Measurements from ENCODE around the gene MLKL. TPM values are rescaled to one million over a fixed set of nuclear protein-coding genes. Genes with fewer than 3 reads are reported as not detected.

MLKL gene
- total RNA-seq (3.5 TPM), polyA plus RNA-seq (ENCODE audit: insufficient read depth in 1 of 8, insufficient read length in 8 of 8, low replicate concordance in 1 of 8) (1 to 10 TPM; 2.0 to 3.8 (median 2.5) TPM)
- long read RNA-seq, donor 1 = 0 reads
- long read RNA-seq, donor 2 = 0 reads
- long read RNA-seq, donor 3, partial matches to known transcripts = 0 of 1 reads
- long read RNA-seq, donor 3, other reads (novel, unspliced or antisense) = 0 of 1 reads
- long read RNA-seq, donor 4 = 0 reads
- long read RNA-seq, donor 5 = 0 reads
- long read RNA-seq, donor 6 = 0 reads
- long read RNA-seq, donor 7 = 0 reads
- long read RNA-seq, donor 8 = 0 reads
- long read RNA-seq, donor 9 = 0 reads
- long read RNA-seq, donor 10 = 0 reads
- long read RNA-seq, donor 11, partial matches to known transcripts = 0 of 2 reads
- long read RNA-seq, donor 11, other reads (novel, unspliced or antisense) = 0 of 2 reads

DNA sequence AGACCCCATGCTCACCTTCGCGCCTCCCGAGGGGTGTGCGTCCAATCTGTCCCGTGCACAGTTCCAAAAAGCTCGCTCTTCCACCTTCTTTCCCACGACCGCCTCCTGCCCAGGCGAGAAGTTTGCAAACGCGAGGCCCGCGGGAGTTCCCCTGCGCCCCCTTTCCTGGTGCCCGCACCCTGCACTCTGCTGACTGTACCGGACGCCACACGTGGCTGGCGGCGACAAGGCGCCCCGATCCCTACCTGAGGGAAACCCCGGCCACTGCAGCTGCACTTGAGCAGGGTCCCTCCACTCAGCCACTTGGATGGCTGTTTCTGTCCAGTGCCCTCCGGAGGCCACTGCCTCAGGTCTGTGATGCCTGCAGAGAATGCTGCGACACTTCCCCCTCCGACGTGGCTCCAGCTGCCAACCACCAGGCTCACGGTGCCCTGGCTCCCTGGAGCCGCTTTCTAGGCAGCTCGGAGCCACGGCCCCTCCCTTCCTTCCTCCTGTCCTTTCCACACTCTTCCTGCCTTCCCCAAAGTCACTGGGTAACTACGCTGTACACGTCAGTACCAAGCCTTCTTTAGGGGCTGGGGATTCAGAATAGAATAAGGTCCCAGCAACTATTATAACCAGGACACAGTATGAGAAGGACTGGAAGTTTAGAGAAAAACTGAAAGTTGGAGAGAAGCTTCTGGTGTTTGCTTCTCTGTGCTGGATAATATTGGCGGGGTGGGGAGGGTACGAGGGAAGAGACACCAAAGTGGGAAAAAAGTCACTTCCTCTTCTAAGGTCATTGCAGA lies at the start of gene MLKL:
MLKL (minus strand) TSS at position 425 of the 788 bp plus-strand sequence. CDS start 5,105 bp downstream, outside the sequence.
- Histone ChIP-seq H3K4me3 (ENCODE audit: low read length) (peak within 1 kb of the TSS; percentile 67), H3K27ac (ENCODE audit: low read length) (peak within 1 kb of the TSS; percentile 77), H3K36me3 (ENCODE audit: control insufficient read depth, insufficient read depth, low read length) (no peaks in the 10 kb centered on the region), H3K9me3 (replicated peaks; ENCODE audit: control insufficient read depth, low read depth, low read length) (no peaks in the 10 kb centered on the region), H3K4me1 (ENCODE audit: control insufficient read depth, insufficient read depth, low read length) (peaks cover 11% of the 10 kb centered on the region), H3K27me3 (ENCODE audit: control insufficient read depth, insufficient read depth, low read length) (peaks cover 17% of the 10 kb centered on the region)
- DNase-seq = peak; percentile 72
- WGBS (ENCODE audit: insufficient coverage) = 3% methylated on average over 32 of the region's 35 CpGs

- H3K4me3 ChIP-seq (ENCODE audit: low read length) = no peak overlapping the region
- H3K4me1 ChIP-seq (ENCODE audit: control insufficient read depth, insufficient read depth, low read length) = no peaks in the 10 kb centered on the region
- no peaks in the 10 kb centered on the region for H3K36me3 ChIP-seq (ENCODE audit: control insufficient read depth, insufficient read depth, low read length)
- 39% methylated on average over 10 of the region's 20 CpGs for WGBS (ENCODE audit: insufficient coverage)
- H3K27me3 ChIP-seq (ENCODE audit: control insufficient read depth, insufficient read depth, low read length) = peaks cover 5% of the 10 kb centered on the region
- H3K9me3 ChIP-seq (replicated peaks; ENCODE audit: control insufficient read depth, low read depth, low read length) = no peaks in the 10 kb centered on the region
- DNase-seq = no peak
- H3K27ac ChIP-seq (ENCODE audit: low read length) = no peak overlapping the region
Measured at GRCh38 chr16:74749291-74750055, 48.8 kb upstream of the MLKL start.

GRCh38 chr16:74748616-74749026 lies 48.0 kb upstream of the MLKL start:
- DNase-seq = no peak
- H3K36me3 ChIP-seq (ENCODE audit: control insufficient read depth, insufficient read depth, low read length) = no peaks in the 10 kb centered on the region
- peaks cover 6% of the 10 kb centered on the region for H3K27me3 ChIP-seq (ENCODE audit: control insufficient read depth, insufficient read depth, low read length)
- WGBS (ENCODE audit: insufficient coverage) = 80% methylated on average over 13 of the region's 19 CpGs
- no peak overlapping the region for H3K27ac ChIP-seq (ENCODE audit: low read length)
- no peaks in the 10 kb centered on the region for H3K9me3 ChIP-seq (replicated peaks; ENCODE audit: control insufficient read depth, low read depth, low read length)
- H3K4me1 ChIP-seq (ENCODE audit: control insufficient read depth, insufficient read depth, low read length) = no peaks in the 10 kb centered on the region
- no peak overlapping the region for H3K4me3 ChIP-seq (ENCODE audit: low read length)

DNA sequence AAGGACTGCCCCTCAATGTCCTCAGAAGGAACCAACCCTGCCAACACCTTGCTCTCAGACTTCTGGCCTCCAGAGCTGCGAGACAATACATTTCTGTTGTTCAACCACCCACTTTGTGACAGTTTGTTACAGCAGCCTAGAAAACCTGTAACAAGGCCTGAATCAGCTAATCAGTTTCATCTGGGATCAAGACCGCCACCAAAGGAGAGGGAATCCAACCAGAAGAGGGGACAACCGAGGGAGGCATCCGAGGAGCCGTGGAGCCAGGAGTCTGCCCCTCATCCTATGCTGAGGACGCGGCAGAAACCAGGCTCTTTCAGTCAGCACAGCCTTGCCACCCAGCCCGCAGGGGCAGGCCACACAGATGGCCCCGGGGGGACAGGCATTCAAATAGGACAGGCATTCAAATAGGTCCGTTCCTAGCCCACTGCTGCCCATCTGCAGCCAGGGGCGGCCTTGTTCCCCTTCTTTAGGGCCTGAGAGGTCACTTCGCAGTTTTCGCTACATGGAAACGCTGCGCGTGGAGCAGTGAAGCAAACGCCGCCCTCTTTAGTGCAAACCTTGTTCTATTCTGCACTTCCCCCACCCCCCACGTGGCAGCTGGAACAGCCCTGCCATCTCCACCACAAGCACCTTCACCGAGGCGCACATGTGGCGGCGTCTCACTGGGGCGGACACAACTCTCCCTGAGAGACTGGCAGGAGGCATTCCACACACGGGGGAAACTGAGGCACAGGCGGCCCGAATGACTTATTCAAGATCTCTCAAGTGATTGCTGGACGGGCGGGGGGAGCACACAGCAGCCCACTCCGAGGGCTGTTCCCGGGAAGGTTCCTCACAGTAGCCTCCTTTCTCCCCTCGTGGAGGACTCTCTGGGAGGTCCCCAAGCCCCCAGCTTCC lies 47.3 kb upstream of the MLKL start:
- no peaks in the 10 kb centered on the region for H3K36me3 ChIP-seq (ENCODE audit: control insufficient read depth, insufficient read depth, low read length)
- H3K27ac ChIP-seq (ENCODE audit: low read length) = no peak overlapping the region
- DNase-seq = no peak
- no peaks in the 10 kb centered on the region for H3K4me1 ChIP-seq (ENCODE audit: control insufficient read depth, insufficient read depth, low read length)
- H3K9me3 ChIP-seq (replicated peaks; ENCODE audit: control insufficient read depth, low read depth, low read length) = no peaks in the 10 kb centered on the region
- peaks cover 7% of the 10 kb centered on the region for H3K27me3 ChIP-seq (ENCODE audit: control insufficient read depth, insufficient read depth, low read length)
- H3K4me3 ChIP-seq (ENCODE audit: low read length) = no peak overlapping the region
- 76% methylated on average over 30 of the region's 32 CpGs for WGBS (ENCODE audit: insufficient coverage)

GRCh38 chr16:74745926-74746325 lies 45.3 kb upstream of the MLKL start:
- 75% methylated on average over 6 of the region's 7 CpGs for WGBS (ENCODE audit: insufficient coverage)
- Histone ChIP-seq H3K27ac (ENCODE audit: low read length) (no peak overlapping the region), H3K9me3 (replicated peaks; ENCODE audit: control insufficient read depth, low read depth, low read length) (no peaks in the 10 kb centered on the region), H3K27me3 (ENCODE audit: control insufficient read depth, insufficient read depth, low read length) (peaks cover 5% of the 10 kb centered on the region), H3K4me1 (ENCODE audit: control insufficient read depth, insufficient read depth, low read length) (no peaks in the 10 kb centered on the region), H3K4me3 (ENCODE audit: low read length) (no peak overlapping the region), H3K36me3 (ENCODE audit: control insufficient read depth, insufficient read depth, low read length) (no peaks in the 10 kb centered on the region)
- DNase-seq = no peak

DNA sequence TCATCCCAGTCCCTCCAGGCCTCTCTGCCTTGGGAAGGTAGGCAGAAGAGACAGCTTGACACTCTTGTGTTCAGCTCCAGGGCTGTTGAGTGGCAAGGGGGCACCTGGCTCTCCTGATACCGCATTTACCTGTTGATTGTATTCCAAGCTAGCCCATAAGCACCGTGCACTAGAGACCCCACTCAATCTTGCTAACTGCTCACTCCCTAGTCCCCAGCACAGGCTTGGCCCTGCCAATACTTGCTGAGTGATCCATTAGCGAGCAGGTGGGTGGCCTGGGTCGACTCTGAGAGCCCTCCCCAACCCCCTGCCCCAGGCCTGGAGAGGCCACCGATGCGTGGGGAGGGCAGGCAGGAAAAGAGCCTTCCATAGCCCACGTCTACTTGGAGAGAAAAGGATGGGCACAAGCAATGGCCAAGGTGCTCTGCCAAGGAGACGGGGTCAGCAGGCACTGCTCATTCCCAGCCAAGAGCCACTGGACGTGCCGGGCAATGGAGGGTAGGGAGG lies 44.5 kb upstream of the MLKL start:
- DNase-seq = no peak
- Histone ChIP-seq H3K4me3 (ENCODE audit: low read length) (no peak overlapping the region), H3K9me3 (replicated peaks; ENCODE audit: control insufficient read depth, low read depth, low read length) (no peaks in the 10 kb centered on the region), H3K27me3 (ENCODE audit: control insufficient read depth, insufficient read depth, low read length) (peaks cover 5% of the 10 kb centered on the region), H3K27ac (ENCODE audit: low read length) (no peak overlapping the region), H3K36me3 (ENCODE audit: control insufficient read depth, insufficient read depth, low read length) (no peaks in the 10 kb centered on the region), H3K4me1 (ENCODE audit: control insufficient read depth, insufficient read depth, low read length) (no peaks in the 10 kb centered on the region)
- WGBS (ENCODE audit: insufficient coverage) = 76% methylated on average over 5 of the region's 10 CpGs

GRCh38 chr16:74744566-74744965 lies 43.9 kb upstream of the MLKL start:
- no peaks in the 10 kb centered on the region for H3K36me3 ChIP-seq (ENCODE audit: control insufficient read depth, insufficient read depth, low read length)
- no peak overlapping the region for H3K4me3 ChIP-seq (ENCODE audit: low read length)
- no peak for DNase-seq
- WGBS (ENCODE audit: insufficient coverage) = 100% methylated on average over 2 of the region's 4 CpGs
- H3K4me1 ChIP-seq (ENCODE audit: control insufficient read depth, insufficient read depth, low read length) = no peaks in the 10 kb centered on the region
- no peaks in the 10 kb centered on the region for H3K9me3 ChIP-seq (replicated peaks; ENCODE audit: control insufficient read depth, low read depth, low read length)
- H3K27me3 ChIP-seq (ENCODE audit: control insufficient read depth, insufficient read depth, low read length) = peaks cover 2% of the 10 kb centered on the region
- no peak overlapping the region for H3K27ac ChIP-seq (ENCODE audit: low read length)

DNA sequence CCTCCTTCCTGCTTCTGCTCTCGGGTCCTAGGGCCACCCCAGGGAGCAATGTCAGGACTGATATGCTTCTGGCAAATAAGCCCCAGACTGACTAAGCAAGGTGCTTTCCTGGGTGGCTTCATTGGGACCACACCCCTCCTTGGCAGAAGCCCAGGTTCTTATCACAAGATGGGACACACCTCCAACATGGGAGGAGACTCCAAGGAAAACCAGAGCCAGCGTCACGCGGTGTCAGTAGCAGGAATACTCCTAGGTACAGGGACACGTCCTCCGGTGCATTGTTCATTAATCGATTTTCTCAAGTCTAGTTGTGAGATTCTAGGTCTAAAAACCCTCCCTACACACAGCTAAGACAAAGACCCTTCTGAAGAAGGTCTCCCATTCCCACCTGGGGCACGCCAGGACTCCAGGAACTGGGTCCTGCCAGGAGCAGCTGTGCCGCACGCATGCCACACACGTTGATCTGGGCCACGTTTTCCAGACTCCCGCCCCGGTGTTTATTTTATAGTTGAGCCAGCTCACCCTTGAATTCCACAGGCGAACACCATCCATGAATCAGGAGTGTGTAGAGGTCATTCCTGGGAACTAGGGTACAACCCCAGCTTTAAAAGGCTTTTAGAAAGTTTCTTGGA lies 43.1 kb upstream of the MLKL start:
- H3K27me3 ChIP-seq (ENCODE audit: control insufficient read depth, insufficient read depth, low read length) = peaks cover 2% of the 10 kb centered on the region
- H3K36me3 ChIP-seq (ENCODE audit: control insufficient read depth, insufficient read depth, low read length) = no peaks in the 10 kb centered on the region
- no peak overlapping the region for H3K4me3 ChIP-seq (ENCODE audit: low read length)
- no peaks in the 10 kb centered on the region for H3K4me1 ChIP-seq (ENCODE audit: control insufficient read depth, insufficient read depth, low read length)
- H3K27ac ChIP-seq (ENCODE audit: low read length) = no peak overlapping the region
- no peaks in the 10 kb centered on the region for H3K9me3 ChIP-seq (replicated peaks; ENCODE audit: control insufficient read depth, low read depth, low read length)
- 56% methylated on average over 8 of the region's 15 CpGs for WGBS (ENCODE audit: insufficient coverage)
- no peak for DNase-seq
